ENCODE measurements around the gene FGD5.

The FGD5 gene, protein sequence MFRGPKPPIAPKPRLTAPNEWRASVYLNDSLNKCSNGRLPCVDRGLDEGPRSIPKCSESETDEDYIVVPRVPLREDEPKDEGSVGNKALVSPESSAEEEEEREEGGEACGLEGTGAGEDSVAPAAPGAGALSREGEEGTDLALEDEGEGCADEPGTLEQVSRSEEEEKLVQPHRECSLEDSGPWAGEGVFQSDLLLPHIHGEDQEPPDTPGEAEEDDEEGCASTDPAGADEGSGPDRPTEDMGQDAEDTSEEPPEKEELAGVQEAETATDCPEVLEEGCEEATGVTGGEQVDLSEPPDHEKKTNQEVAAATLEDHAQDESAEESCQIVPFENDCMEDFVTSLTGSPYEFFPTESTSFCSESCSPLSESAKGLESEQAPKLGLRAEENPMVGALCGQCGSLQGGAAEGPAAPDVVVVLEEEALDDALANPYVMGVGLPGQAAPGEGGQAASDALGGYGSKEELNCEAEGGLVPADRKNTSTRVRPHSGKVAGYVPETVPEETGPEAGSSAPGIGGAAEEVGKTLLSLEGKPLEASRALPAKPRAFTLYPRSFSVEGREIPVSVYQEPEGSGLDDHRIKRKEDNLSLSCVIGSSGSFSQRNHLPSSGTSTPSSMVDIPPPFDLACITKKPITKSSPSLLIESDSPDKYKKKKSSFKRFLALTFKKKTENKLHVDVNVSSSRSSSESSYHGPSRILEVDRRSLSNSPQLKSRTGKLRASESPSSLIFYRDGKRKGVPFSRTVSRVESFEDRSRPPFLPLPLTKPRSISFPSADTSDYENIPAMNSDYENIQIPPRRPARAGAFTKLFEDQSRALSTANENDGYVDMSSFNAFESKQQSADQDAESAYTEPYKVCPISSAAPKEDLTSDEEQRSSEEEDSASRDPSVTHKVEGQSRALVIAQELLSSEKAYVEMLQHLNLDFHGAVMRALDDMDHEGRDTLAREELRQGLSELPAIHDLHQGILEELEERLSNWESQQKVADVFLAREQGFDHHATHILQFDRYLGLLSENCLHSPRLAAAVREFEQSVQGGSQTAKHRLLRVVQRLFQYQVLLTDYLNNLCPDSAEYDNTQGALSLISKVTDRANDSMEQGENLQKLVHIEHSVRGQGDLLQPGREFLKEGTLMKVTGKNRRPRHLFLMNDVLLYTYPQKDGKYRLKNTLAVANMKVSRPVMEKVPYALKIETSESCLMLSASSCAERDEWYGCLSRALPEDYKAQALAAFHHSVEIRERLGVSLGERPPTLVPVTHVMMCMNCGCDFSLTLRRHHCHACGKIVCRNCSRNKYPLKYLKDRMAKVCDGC (N-terminal part only)

DNA sequence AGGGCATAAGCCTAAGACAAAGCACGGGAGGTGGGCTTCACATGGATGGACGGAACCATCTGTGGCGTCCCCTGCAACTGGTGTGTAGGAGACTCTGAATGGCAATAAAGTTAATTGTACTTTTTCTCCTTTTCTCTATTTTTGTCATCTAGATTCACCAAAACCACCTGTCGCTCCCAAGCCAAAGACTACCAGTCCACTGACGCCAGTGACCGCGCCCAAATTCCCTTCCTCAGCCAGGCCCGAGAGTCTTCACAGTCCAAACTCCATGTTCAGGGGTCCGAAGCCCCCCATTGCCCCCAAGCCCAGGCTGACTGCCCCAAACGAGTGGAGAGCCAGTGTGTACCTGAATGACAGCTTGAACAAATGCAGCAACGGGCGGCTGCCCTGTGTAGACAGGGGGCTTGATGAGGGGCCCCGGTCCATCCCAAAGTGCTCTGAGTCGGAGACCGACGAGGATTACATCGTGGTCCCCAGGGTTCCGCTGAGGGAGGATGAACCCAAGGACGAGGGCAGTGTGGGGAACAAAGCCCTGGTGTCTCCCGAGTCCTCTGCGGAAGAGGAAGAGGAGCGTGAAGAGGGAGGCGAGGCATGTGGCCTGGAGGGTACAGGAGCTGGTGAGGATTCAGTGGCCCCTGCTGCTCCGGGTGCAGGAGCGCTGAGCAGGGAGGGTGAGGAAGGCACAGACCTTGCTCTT lies at the start of gene FGD5:
Gene FGD5 (plus strand): TSS at position 159 of the 697 bp plus-strand sequence. CDS start 110 bp downstream, at position 269.
- Mint-ChIP-seq H3K4me1 (no peaks in the 10 kb centered on the region), H3K4me3 (no peak within 1 kb of the TSS), H3K27me3 (peaks cover 65% of the 10 kb centered on the region), H3K27ac (ENCODE audit: low read depth) (no peak within 1 kb of the TSS), H3K36me3 (ENCODE audit: insufficient read depth) (no peaks in the 10 kb centered on the region), H3K9me3 (no peaks in the 10 kb centered on the region)
- ATAC-seq (replicated peaks; ENCODE audit: extremely low read depth, poor library complexity, severe bottlenecking) (no peak), DNase-seq (ENCODE audit: low spot score in 2 of 2) (no peak)

DNA sequence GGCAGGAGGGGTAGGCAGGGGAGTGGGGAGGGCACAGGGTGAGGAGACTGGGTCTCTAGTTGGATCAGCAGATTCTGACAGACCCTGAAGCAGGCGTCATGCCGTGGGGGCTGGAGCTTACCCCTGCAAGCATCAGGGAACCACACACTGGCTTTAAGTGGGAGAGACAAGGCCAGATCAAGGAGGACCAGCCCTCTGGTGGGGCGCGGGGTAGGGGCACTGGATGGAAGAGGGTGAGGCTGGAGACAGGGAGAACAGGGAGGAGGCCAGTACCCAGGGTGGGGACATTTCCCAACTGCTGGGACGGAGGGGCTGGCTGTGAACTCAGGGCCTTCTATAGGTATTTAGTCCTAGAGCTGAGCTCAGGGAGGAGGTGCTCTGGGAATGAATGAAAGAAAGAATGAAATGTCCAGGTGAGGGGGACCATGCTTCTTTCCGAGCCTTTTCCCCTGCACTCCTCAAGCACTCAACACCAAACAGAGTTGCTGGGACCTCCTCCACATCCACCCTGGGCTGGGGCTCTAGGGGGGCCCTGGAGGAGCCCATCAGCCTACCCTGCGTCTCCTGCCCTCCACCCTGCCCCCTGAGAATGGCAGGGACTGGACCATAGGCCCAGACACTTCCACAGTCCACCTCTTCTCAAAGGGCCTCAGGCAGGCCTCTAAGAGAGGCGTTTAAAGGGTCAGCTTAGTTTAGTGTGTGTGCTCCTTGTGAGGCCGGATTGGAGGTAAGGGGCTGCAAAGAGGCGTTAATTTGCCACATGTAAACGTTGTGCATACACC lies 49.0 kb upstream of the FGD5 start:
- Mint-ChIP-seq H3K27ac (ENCODE audit: low read depth) (no peak overlapping the region), H3K4me3 (no peak overlapping the region), H3K4me1 (no peaks in the 10 kb centered on the region), H3K27me3 (peaks cover 44% of the 10 kb centered on the region), H3K9me3 (no peaks in the 10 kb centered on the region), H3K36me3 (ENCODE audit: insufficient read depth) (no peaks in the 10 kb centered on the region)
- DNase-seq (ENCODE audit: low spot score in 2 of 2) (peak in 1 of 2 donors; percentile 11), ATAC-seq (replicated peaks; ENCODE audit: extremely low read depth, poor library complexity, severe bottlenecking) (no peak)

DNA sequence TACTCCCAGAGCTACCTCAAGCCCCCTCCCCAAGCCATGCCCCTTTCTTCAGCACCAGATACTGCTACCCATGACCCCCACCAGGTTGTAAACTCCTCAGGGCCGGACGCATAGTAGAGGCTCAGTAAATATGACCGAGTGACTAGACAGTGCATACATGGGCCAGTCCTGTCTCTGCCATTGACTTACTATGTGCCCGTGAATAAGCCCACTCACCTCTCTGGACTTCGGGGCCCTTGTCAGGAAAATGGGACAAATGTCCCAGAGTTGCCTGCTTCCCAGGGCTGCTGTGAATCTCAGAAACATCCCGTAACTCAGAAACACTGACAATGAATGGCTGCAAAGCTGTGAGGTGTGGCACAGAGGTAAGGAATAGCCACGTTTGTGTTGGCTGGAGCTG lies 48.2 kb upstream of the FGD5 start:
- peaks cover 45% of the 10 kb centered on the region for H3K27me3 Mint-ChIP-seq
- no peak for ATAC-seq (replicated peaks; ENCODE audit: extremely low read depth, poor library complexity, severe bottlenecking)
- no peaks in the 10 kb centered on the region for H3K9me3 Mint-ChIP-seq
- no peaks in the 10 kb centered on the region for H3K4me1 Mint-ChIP-seq
- no peaks in the 10 kb centered on the region for H3K36me3 Mint-ChIP-seq (ENCODE audit: insufficient read depth)
- H3K27ac Mint-ChIP-seq (ENCODE audit: low read depth), result no peak overlapping the region
- H3K4me3 Mint-ChIP-seq, result no peak overlapping the region
- DNase-seq (ENCODE audit: low spot score in 2 of 2), result peak in 1 of 2 donors; percentile 6

DNA sequence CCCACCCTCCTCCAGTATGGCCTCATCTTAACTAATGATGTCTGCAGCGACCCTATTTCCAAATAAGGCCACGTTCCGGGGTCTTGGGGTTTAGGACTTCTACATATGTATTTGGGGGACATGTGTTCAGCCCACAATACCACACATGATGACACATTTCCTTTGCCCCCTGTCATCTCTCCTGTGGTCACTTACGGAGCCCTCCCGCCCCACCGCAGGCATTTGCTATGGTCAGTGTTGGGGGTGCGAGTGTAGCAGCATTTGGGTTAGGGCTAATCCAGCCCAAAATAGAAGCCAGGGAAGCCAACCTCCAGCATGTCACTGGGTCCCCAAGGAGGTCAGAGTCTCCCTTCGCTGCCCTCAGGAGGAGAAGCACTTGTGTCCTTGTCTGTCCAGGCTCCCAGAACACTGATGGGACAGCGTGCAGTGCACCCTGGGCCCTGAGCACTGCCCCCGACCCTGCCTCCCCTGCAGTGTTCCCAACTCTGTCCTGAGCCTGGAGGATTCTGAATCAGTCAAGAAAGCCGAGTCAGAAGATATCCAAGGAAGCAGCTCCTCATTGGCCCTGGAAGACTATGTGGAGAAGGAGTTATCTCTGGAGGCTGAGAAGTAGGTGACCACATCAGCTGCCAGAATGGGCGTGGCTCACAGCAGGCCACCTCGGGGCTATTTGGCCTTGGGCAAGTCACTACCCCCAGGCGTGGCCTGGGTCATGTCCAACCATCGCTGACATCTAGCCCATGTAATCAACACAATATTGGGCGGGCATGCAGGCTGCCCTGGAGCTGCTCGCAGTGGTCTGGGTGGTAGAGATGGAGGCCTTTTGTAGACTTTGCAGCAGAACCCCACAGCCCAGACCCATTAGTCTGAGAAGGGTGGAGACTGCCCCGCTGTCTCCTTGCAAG lies 46.9 kb upstream of the FGD5 start:
- no peak overlapping the region for H3K27ac Mint-ChIP-seq (ENCODE audit: low read depth)
- ATAC-seq (replicated peaks; ENCODE audit: extremely low read depth, poor library complexity, severe bottlenecking), result no peak
- no peak overlapping the region for H3K4me3 Mint-ChIP-seq
- H3K4me1 Mint-ChIP-seq, result no peaks in the 10 kb centered on the region
- peak in 1 of 2 donors; percentile 3 for DNase-seq (ENCODE audit: low spot score in 2 of 2)
- no peaks in the 10 kb centered on the region for H3K36me3 Mint-ChIP-seq (ENCODE audit: insufficient read depth)
- H3K9me3 Mint-ChIP-seq, result no peaks in the 10 kb centered on the region
- H3K27me3 Mint-ChIP-seq, result peaks cover 57% of the 10 kb centered on the region

DNA sequence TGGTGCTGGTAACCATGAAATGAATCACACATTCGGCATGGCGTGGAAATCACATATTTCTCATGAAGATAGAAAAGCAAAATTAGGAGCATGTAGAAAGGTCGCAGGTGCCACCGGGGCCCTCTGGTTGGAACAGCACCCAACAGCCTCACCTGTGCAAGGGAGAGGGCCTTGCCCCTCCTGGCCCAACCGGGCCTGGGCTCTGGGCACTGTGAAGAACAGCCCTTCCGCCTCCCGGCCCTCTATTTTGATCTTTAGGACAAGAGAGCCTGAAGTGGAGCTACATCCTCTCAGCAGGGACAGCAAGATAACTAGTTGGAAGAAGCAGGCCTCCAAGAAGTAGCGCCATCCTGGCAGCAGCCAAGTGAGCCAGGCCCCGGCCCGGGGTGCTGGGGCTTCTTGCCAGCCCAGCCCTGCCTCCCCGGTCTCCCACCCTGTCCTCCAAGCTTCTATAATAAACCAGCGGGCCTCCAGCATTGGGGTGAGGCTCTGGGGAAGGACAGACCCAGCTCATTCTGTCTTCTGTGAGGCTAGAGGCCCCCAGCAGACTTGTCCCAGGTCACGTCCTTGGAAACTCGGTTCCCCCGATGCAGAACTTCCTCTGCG lies 46.1 kb upstream of the FGD5 start:
- no peak overlapping the region for H3K4me3 Mint-ChIP-seq
- no peak overlapping the region for H3K27ac Mint-ChIP-seq (ENCODE audit: low read depth)
- no peaks in the 10 kb centered on the region for H3K9me3 Mint-ChIP-seq
- H3K4me1 Mint-ChIP-seq, result no peaks in the 10 kb centered on the region
- ATAC-seq (replicated peaks; ENCODE audit: extremely low read depth, poor library complexity, severe bottlenecking) (no peak), DNase-seq (ENCODE audit: low spot score in 2 of 2) (peak; percentile 4 to 10)
- no peaks in the 10 kb centered on the region for H3K36me3 Mint-ChIP-seq (ENCODE audit: insufficient read depth)
- H3K27me3 Mint-ChIP-seq, result peaks cover 58% of the 10 kb centered on the region

DNA sequence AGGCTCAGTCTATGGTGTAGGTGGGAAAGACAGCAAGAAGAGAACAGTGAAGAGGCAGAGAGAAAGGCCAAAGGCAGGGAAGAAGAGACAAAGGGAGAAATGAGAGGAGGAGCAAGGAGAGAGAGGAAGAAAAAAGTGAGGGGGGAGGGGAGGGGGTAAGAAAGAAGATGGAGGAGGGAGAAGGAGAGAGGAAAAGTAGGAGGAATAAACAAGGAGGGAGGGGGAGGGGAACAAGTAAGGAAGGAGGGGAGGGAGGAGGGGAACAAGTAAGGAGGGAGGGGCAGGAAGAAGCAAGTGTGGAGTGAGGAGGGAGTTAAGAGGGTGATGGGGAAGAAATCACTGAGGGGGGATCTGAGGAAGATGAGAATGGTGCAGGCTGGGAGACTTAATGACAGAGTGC lies 45.5 kb upstream of the FGD5 start:
- H3K27me3 Mint-ChIP-seq, result peaks cover 58% of the 10 kb centered on the region
- no peak for ATAC-seq (replicated peaks; ENCODE audit: extremely low read depth, poor library complexity, severe bottlenecking)
- no peaks in the 10 kb centered on the region for H3K36me3 Mint-ChIP-seq (ENCODE audit: insufficient read depth)
- no peak overlapping the region for H3K27ac Mint-ChIP-seq (ENCODE audit: low read depth)
- H3K4me1 Mint-ChIP-seq, result no peaks in the 10 kb centered on the region
- no peaks in the 10 kb centered on the region for H3K9me3 Mint-ChIP-seq
- no peak for DNase-seq (ENCODE audit: low spot score in 2 of 2)
- H3K4me3 Mint-ChIP-seq, result no peak overlapping the region

DNA sequence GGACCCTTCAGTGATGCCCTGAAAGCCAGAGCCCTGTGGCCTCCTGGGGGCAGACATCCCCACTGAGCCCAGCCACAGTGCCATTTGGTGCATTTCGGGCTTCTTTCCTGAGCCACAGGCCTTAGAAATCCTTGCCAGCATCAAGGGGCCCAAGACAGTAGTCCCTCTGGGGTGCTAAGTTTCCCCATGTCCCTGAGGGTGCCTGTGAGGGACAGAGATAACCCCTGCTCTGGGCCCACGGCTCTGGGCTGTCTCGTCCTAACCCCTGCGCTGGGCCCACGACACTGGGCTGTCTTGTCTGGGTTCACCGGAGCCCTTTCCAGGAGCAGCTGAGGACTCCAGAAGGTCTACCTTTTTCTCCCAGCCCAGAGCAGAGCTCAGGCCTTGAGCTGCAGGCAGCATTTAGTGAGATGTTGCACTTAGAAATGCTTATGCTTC lies 45.1 kb upstream of the FGD5 start:
- Mint-ChIP-seq H3K4me1 (no peaks in the 10 kb centered on the region), H3K36me3 (ENCODE audit: insufficient read depth) (no peaks in the 10 kb centered on the region), H3K4me3 (no peak overlapping the region), H3K27ac (ENCODE audit: low read depth) (no peak overlapping the region), H3K27me3 (peaks cover 58% of the 10 kb centered on the region), H3K9me3 (peaks cover 3% of the 10 kb centered on the region)
- ATAC-seq (replicated peaks; ENCODE audit: extremely low read depth, poor library complexity, severe bottlenecking) (no peak), DNase-seq (ENCODE audit: low spot score in 2 of 2) (no peak)

DNA sequence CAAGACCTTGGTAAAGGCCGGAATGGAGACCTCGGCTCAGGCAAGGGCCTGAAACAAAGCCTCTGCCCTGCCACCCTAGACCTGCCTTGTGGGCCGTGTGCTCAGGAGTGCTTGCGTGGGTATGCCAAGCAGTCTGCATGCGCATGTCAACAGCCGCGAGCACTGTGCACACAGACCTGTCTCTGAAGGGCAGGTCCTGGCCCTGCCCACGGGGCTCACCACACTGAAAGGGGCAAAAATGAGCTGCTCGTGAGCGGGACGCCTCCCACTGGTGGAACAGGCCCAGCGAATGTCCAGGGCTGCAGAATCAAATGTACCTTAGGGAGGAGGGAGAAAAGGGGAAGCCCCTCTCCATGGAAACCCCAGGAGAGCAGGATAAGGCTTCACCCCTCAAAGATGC lies 44.3 kb upstream of the FGD5 start:
- peaks cover 7% of the 10 kb centered on the region for H3K9me3 Mint-ChIP-seq
- H3K27me3 Mint-ChIP-seq, result peaks cover 58% of the 10 kb centered on the region
- H3K4me3 Mint-ChIP-seq, result no peak overlapping the region
- DNase-seq (ENCODE audit: low spot score in 2 of 2), result no peak
- no peaks in the 10 kb centered on the region for H3K4me1 Mint-ChIP-seq
- no peak for ATAC-seq (replicated peaks; ENCODE audit: extremely low read depth, poor library complexity, severe bottlenecking)
- H3K36me3 Mint-ChIP-seq (ENCODE audit: insufficient read depth), result no peaks in the 10 kb centered on the region
- no peak overlapping the region for H3K27ac Mint-ChIP-seq (ENCODE audit: low read depth)

DNA sequence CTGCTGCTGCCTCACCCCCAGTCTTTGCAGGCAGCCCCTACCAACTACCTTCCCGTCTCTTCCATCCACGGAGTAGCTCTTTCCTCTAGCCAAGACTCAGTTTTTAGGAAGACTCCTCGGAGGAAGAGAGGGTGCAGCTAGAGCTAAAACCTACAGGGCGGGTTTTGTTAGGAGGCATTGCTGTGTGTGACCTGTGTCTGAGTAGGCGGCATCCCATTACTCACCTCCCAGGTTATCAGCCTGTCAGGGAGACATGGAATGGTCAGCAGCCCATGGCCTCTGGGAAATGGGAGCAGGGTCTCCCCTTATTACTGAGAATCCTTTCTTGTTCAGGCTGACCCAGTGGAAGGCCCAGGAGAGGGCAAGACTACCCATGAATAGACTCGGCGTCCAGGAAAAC lies 43.8 kb upstream of the FGD5 start:
- no peak for DNase-seq (ENCODE audit: low spot score in 2 of 2)
- Mint-ChIP-seq H3K9me3 (peaks cover 7% of the 10 kb centered on the region), H3K27me3 (peaks cover 59% of the 10 kb centered on the region), H3K4me1 (no peaks in the 10 kb centered on the region), H3K4me3 (no peak overlapping the region), H3K36me3 (ENCODE audit: insufficient read depth) (no peaks in the 10 kb centered on the region), H3K27ac (ENCODE audit: low read depth) (no peak overlapping the region)
- ATAC-seq (replicated peaks; ENCODE audit: extremely low read depth, poor library complexity, severe bottlenecking), result no peak

DNA sequence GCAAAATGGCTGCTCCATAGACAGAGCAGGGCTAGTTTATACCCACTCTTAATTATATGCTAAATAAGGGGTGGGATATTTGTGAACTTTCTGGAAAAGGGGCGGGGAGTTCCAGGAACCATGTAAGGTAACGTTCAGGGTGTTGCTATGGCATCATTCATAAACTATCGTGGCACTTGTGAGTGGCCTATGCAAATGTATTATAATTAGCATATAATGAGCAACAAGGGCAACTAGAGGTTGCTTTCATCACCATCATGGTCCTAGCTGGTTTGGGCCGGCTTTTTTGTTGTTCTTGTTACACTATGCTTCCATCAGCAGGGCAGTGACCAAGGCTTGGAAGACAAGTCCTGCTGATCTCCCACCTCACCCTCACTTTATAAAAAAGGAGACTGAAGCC lies 43.2 kb upstream of the FGD5 start:
- Mint-ChIP-seq H3K27me3 (peaks cover 56% of the 10 kb centered on the region), H3K4me1 (no peaks in the 10 kb centered on the region), H3K4me3 (no peak overlapping the region), H3K27ac (ENCODE audit: low read depth) (no peak overlapping the region), H3K36me3 (ENCODE audit: insufficient read depth) (no peaks in the 10 kb centered on the region), H3K9me3 (peaks cover 7% of the 10 kb centered on the region)
- ATAC-seq (replicated peaks; ENCODE audit: extremely low read depth, poor library complexity, severe bottlenecking) (no peak), DNase-seq (ENCODE audit: low spot score in 2 of 2) (no peak)
